ENCODE measurements around the gene PCDHGA7. TPM values are rescaled to one million over a fixed set of nuclear protein-coding genes. Genes with fewer than 3 reads are reported as not detected.

Gene PCDHGA7
- total and polyA plus RNA-seq, 2 donors (not counting 3 experiments of a cell fraction or from before 2014, with no cell fraction given), result 0.84 to 1.8 TPM

GRCh38 chr5:141356950-141357349 lies 25.6 kb upstream of the PCDHGA7 start:
- intact Hi-C loops (cut with micrococcal nuclease), result no loop called here

More at GRCh38 chr5:141356950-141357349, 25.6 kb upstream of the PCDHGA7 start:
- no peaks in the 10 kb centered on the region for H3K9me3 ChIP-seq (replicated peaks; ENCODE audit: control insufficient read depth, insufficient read depth, low read length)
- DNase-seq (ENCODE audit: low read depth, low spot score) (no peak), FAIRE-seq (no peak)
- CTCF ChIA-PET, result interaction anchor here (2.5 kb wide), 1 partner anchor 34 kb away, joined by 6 read pairs; no protein-coding TSS in a partner anchor
- no peak overlapping the region for H3K9ac ChIP-seq (replicated peaks; ENCODE audit: extremely low read depth, insufficient read depth, low read length)
- H3K4me2 ChIP-seq (ENCODE audit: insufficient read depth, low read length), result no peak overlapping the region
- dilution Hi-C loops (cut with MboI; ENCODE audit: extremely low pct_ligation_motif_present, low sequenced_read_pairs), result no loop called here
- H4K20me1 ChIP-seq (replicated peaks; ENCODE audit: control insufficient read depth, extremely low read depth, insufficient read depth, low read length), result no peaks in the 10 kb centered on the region
- H3K9me1 ChIP-seq (replicated peaks; ENCODE audit: control insufficient read depth, extremely low read depth, insufficient read depth, low read length), result no peaks in the 10 kb centered on the region
- POLR2A ChIA-PET, result no interaction called here
- no TSS peak for BruUV-seq (replicated peaks)
- H3K36me3 ChIP-seq (ENCODE audit: control insufficient read depth in 2 of 2, extremely low read depth in 1 of 2, insufficient read depth in 2 of 2, low read length in 2 of 2), result no peaks in the 10 kb centered on the region
- H3K4me1 ChIP-seq (ENCODE audit: control insufficient read depth, extremely low read depth, insufficient read depth, low read length), result no peaks in the 10 kb centered on the region
- no peak overlapping the region for H3K27ac ChIP-seq (ENCODE audit: insufficient read depth, low read depth, low read length)
- no peak overlapping the region for H2AFZ ChIP-seq (ENCODE audit: low read depth, low read length)
- H3K27me3 ChIP-seq (ENCODE audit: control insufficient read depth in 2 of 2, insufficient read depth in 2 of 2, low read length in 2 of 2), result peaks cover 29 to 57% of the 10 kb centered on the region in 2 experiments
- no peaks in the 10 kb centered on the region for H3K79me2 ChIP-seq (ENCODE audit: control insufficient read depth, insufficient read depth, low read length)
- TF ChIP-seq MYC (IDR thresholded peaks at IDR 0.05; ENCODE audit: low read depth, low read length), result no peak
- TF ChIP-seq MAX (IDR thresholded peaks at IDR 0.05; ENCODE audit: insufficient read depth, insufficient read length), result no peak
- TF ChIP-seq GATA2 (IDR thresholded peaks at IDR 0.05; ENCODE audit: insufficient read depth, insufficient read length, low read depth, low read length), result no peak
- TF ChIP-seq EZH2 (IDR thresholded peaks at IDR 0.05; ENCODE audit: borderline replicate concordance, low read depth, low read length, severe bottlenecking), result no peak
- no peak for TF ChIP-seq CTCF (IDR thresholded peaks at IDR 0.05; ENCODE audit: extremely low read depth in 1 of 2, insufficient read depth in 1 of 2, low read depth in 1 of 2, low read length in 2 of 2)
- no peak for TF ChIP-seq JUN (IDR thresholded peaks at IDR 0.05; ENCODE audit: borderline replicate concordance, insufficient read depth, insufficient read length, low read depth)
- TF ChIP-seq POLR2AphosphoS5 (IDR thresholded peaks at IDR 0.05; ENCODE audit: insufficient read depth, low read depth, low read length), result no peak
- no peak for TF ChIP-seq POLR2A (IDR thresholded peaks at IDR 0.05; ENCODE audit: low read depth, low read length)
- TF ChIP-seq FOS (IDR thresholded peaks at IDR 0.05; ENCODE audit: borderline replicate concordance, insufficient read depth, low read length), result no peak
- no peak overlapping the region for H3K4me3 ChIP-seq (replicated peaks in 1 of 3; ENCODE audit: insufficient read depth in 1 of 3, low read depth in 1 of 3, low read length in 3 of 3)
